GM12872 (cell line): ENCODE measurements around the gene TMC2.

ENCODE experiments used
- CTCF ChIP-seq: IDR thresholded peaks from 3 replicates; pipeline ENCODE4 v1.5.1; 2011; ENCODE audit warnings: low read depth, mild to moderate bottlenecking, low read length, moderate library complexity; ENCODE audit not compliant: insufficient read depth

TMC2 gene

GRCh38 chr20:2673453-2673852 is 137.1 kb downstream of the TMC2 start:
- no peak for TF ChIP-seq CTCF

- TF ChIP-seq CTCF: no peak
These were observed 143.7 kb downstream of the TMC2 start for GRCh38 chr20:2680046-2680445.

DNA sequence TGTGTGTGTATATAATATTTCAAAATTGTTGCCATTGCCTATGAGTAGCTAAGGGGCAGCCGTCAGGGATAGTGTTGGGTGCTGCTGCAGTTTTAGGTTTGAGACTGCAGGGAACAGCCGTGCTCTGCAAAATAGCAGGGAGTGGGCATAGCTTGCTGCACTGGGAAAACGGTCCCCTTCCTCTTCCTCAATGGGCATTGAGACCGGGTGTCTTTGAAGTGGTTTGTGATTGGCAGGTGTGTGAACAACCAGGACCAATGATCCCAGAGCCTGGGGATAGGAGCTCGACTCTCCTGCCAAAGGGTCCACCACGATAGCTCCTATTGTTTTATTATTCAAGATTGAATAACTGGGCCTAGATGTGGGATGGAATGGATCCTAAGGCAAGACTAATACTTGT is 151.1 kb downstream of the TMC2 start:
- no peak for TF ChIP-seq CTCF

- TF ChIP-seq CTCF: peak; percentile 72
These were observed 151.7 kb downstream of the TMC2 start for GRCh38 chr20:2688041-2688591.

DNA sequence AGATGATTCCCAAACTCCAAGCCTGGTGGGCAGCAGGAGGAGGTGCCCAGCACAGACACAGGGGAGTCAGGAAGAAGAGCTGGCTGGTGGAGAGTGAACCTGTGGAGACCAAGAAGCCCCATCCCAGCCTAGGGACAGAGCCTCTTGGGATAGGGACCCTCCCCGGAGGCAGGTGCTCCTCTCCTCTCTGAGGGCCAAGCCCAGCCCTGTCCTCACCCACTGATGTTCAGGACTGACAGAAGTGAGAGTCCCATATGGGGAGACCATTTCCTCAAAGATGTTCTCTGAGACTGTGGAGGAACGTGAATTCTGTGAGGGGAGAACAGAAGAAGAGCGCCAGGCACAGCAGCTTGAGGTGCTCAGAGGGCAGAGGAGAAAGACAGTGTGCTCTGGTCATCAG is 153.8 kb downstream of the TMC2 start:
- TF ChIP-seq CTCF: no peak

DNA sequence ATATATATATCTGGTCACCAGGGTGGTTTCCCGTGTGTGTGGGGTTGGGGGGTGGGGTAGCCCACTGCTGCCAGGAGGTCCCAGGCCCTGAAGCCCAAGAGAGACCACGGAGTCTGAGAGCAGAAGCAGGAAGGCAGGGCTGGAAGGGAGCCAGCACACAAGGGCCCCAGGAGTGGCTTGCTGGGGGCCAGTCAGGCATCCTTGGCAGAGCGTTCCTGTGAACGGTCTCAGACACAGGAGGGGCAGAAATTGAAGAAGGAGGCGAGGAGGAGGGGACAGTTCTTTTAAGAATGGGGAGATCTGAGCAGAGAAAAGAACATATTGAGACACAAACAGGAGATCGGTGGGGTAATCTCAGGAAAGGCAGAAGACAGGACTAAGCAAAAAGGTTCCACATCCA is 154.3 kb downstream of the TMC2 start:
- no peak for TF ChIP-seq CTCF

DNA sequence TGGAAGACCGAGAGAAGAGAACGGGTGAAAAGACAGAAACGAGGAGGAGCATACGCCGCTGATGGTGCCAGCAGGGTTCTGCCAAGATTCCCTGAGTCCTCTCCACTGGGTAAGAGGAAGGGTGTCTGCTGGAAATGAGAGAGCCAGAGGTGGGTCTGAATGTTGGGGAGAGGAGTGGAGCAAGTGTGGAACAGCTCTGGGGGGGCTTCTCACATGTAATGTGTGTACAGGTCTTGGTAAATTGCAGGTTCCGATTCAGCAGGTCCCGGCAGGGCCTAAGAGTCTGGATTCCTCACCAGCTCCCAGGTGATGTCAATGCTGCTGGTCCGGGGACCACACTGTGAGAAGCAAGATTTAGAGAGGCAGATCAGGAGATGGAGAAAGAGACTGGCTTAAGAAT is 154.8 kb downstream of the TMC2 start:
- TF ChIP-seq CTCF: no peak
